Mucosa of stomach (tissue), 1 donor: ENCODE results near the gene VDAC1.
"Not testable (repeated sequence)": the region's sequence is repeated elsewhere in the genome, so short reads cannot be mapped to it uniquely, and the experiment has no call there.

ENCODE experiments used
- H3K27me3 ChIP-seq: one replicate; pipeline ENCODE4 v1.7.0; 2013; ENCODE audit warnings: mild to moderate bottlenecking, low read length; ENCODE audit not compliant: control insufficient read depth, insufficient read depth
- H3K36me3 ChIP-seq: one replicate; pipeline ENCODE4 v1.7.0; 2013; ENCODE audit warnings: low read length; ENCODE audit not compliant: control insufficient read depth, insufficient read depth
- H3K4me1 ChIP-seq: one replicate; pipeline ENCODE4 v1.7.0; 2013; ENCODE audit warnings: mild to moderate bottlenecking, low read length; ENCODE audit not compliant: control insufficient read depth, insufficient read depth
- H3K4me3 ChIP-seq: one replicate; pipeline ENCODE4 v1.7.0; 2013; ENCODE audit warnings: low read length
- H3K9ac ChIP-seq: one replicate; pipeline ENCODE4 v1.7.0; 2013; ENCODE audit warnings: mild to moderate bottlenecking, low read length, moderate library complexity
- H3K9me3 ChIP-seq: one replicate; pipeline ENCODE4 v1.7.0; 2013; ENCODE audit warnings: mild to moderate bottlenecking, low read length, moderate library complexity; ENCODE audit not compliant: control insufficient read depth
- donor health status: Pancreatic carcinoma.

The VDAC1 gene

GRCh38 chr5:133956196-133956595, 48.6 kb downstream of the VDAC1 start:
- not testable (repeated sequence) for H3K9ac ChIP-seq, H3K36me3 ChIP-seq, H3K9me3 ChIP-seq, H3K4me3 ChIP-seq, H3K27me3 ChIP-seq, H3K4me1 ChIP-seq

- H3K9me3 ChIP-seq, result no peaks in the 10 kb centered on the region
- H3K4me3 ChIP-seq, result no peak overlapping the region
- H3K9ac ChIP-seq, result no peak overlapping the region
- H3K27me3 ChIP-seq, result no peaks in the 10 kb centered on the region
- H3K36me3 ChIP-seq, result no peaks in the 10 kb centered on the region
- no peaks in the 10 kb centered on the region for H3K4me1 ChIP-seq
These were observed 51.1 kb downstream of the VDAC1 start for GRCh38 chr5:133953568-133954145.

DNA sequence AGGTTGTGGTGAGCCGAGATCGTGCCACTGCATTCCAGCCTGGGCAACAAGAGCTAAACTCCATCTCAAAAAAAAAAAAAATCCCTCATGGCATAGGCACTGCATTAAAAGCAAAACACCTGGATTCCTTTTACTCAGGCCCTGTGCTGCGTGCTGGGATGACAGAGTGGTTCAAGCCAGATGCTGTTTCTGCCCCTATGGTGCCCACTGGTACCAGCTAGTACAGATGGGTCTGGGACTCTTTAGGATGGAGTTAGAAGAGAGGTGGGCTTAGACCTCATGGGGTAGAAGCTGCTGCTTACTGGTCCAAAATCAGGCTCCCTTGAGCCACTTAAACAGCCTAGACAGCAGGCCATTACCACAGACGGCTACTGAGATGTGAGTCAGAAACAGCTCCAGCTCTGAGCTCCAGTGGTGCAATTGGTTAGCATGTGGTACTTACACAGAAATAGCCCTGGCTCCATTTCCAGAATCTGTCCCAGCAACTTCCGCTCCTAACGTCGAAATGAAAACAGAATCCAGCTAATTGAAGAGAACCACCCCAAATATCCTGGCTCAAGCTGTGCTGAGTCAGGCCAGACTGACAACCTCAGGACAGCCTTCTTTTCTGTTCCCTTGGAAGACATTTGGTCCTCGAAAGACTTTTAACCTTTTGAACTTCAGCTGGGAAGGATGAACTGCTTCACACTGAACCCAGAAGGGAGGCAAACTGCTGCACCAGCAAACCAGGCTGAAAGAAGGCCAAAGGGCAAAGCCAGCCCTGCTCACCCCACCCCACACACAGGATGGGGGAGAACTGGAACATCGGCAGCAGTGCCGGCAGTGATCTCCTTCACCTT, 51.8 kb downstream of the VDAC1 start:
- Histone ChIP-seq H3K9me3 (no peaks in the 10 kb centered on the region), H3K4me3 (no peak overlapping the region), H3K4me1 (no peaks in the 10 kb centered on the region), H3K9ac (no peak overlapping the region), H3K36me3 (no peaks in the 10 kb centered on the region), H3K27me3 (no peaks in the 10 kb centered on the region)

DNA sequence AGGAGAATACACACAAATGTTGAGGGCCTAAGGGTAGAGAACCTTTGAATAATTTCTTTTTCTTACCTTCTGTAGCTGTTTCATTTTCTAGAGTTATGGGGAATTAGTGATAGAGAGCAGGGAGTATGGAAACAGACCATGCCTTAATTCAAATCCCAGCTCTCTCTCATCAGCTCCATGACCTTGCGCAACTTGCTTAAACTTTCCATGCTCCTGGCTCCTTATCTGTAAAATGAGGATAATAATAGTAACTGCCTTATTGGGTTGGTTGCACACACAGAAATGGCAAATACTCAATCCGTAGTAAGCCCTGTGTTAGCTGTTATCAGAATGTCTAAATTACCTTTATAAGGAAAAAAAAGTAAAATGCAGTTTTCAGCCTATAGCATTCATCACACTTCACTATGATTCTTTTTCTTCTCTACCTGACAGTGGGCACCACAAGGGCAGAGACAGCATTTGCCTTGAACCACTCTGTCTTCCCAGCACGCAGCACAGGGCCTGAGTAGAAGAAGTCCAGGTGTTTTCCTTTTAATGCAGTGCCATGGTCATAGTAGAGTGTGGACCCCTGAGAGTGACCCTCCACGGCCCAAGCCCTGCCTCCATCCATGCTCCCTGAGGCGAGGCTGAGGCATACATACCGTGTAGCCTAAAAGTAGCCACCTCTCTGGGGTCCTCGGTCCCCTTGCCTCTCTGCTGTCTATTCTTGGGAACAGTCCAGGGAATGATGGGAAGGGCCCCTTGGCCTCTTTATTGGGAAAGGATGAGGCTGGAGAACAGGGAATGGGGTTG, 53.8 kb downstream of the VDAC1 start:
- Histone ChIP-seq H3K4me3 (no peak overlapping the region), H3K4me1 (no peaks in the 10 kb centered on the region), H3K27me3 (no peaks in the 10 kb centered on the region), H3K9me3 (no peaks in the 10 kb centered on the region), H3K36me3 (no peaks in the 10 kb centered on the region), H3K9ac (no peak overlapping the region)

- Histone ChIP-seq H3K36me3 (no peaks in the 10 kb centered on the region), H3K9ac (no peak overlapping the region), H3K4me1 (peaks cover 8% of the 10 kb centered on the region), H3K9me3 (no peaks in the 10 kb centered on the region), H3K4me3 (no peak overlapping the region), H3K27me3 (no peaks in the 10 kb centered on the region)
These were observed 56.1 kb downstream of the VDAC1 start for GRCh38 chr5:133948721-133949120.

- H3K4me1 ChIP-seq, result peaks cover 19% of the 10 kb centered on the region
- no peaks in the 10 kb centered on the region for H3K36me3 ChIP-seq
- H3K4me3 ChIP-seq, result no peak overlapping the region
- no peaks in the 10 kb centered on the region for H3K9me3 ChIP-seq
- H3K9ac ChIP-seq, result no peak overlapping the region
- no peaks in the 10 kb centered on the region for H3K27me3 ChIP-seq
These were observed 57.3 kb downstream of the VDAC1 start for GRCh38 chr5:133947431-133947841.

- Histone ChIP-seq H3K9ac (no peak overlapping the region), H3K9me3 (no peaks in the 10 kb centered on the region), H3K36me3 (no peaks in the 10 kb centered on the region), H3K4me3 (no peak overlapping the region), H3K27me3 (no peaks in the 10 kb centered on the region), H3K4me1 (peaks cover 19% of the 10 kb centered on the region)
These were observed 59.2 kb downstream of the VDAC1 start for GRCh38 chr5:133945568-133945967.

DNA sequence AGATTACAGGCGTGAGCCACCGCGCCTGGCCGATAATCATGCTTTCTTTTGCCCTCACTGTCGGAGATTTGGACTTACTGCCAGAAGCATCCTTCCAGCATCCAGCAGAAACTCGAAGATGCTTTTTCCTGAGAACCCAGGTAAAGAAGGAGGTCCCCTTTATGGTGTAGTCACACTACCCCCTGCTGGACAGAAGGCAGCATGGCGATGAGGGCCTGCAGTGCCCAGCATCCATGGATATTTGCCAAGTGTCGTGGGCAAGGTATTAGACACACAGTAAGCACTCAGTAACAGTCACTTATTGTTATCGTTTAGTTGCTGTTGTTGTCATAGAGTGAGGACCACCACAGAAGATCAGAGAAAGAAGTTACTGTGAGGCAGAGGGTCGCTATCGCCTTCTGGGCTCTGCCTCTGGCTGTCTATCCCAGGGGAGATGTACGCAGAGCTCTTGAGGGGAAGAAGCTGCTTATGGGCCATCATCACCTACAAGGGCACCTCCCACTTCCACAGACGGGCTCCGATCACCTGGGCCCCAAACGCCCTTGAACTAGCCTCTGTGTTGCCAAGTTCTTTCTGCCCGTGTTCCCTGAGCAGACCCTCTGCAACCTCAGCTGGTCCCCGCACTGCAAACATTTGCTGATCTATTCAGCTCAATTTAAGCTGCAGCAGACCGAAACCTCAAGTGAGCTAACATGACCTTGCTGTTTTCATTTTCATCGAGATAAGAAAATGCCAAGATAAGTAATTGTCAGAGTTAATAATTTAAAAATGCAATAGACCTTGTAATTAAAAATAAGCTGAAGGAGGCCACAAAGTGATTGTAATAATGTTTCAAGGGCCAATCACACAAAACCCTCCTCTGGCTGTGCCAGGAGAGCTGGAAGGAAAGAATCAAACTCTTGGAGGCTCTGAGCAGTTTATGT, 60.3 kb downstream of the VDAC1 start:
- H3K9me3 ChIP-seq, result no peaks in the 10 kb centered on the region
- no peak overlapping the region for H3K9ac ChIP-seq
- H3K27me3 ChIP-seq, result no peaks in the 10 kb centered on the region
- peaks cover 19% of the 10 kb centered on the region for H3K4me1 ChIP-seq
- H3K36me3 ChIP-seq, result no peaks in the 10 kb centered on the region
- H3K4me3 ChIP-seq, result no peak overlapping the region

DNA sequence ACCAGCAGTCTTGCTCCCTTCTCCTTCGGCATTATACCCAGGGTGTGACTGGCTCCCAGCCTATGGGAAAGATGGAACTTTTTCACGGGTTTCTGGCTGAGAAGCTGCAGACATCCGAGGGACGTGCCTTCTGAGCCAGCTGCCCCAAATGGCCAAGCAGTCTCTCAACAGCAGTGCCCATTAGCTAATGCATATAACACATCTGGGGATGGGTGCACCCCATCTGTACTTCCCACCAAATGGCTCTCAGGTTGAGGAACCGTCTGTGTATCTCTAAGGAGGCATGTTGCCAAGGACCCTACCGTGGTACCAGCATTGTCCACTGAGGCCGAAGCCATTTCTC, 61.3 kb downstream of the VDAC1 start:
- H3K4me3 ChIP-seq, result no peak overlapping the region
- H3K9ac ChIP-seq, result no peak overlapping the region
- H3K9me3 ChIP-seq, result no peaks in the 10 kb centered on the region
- H3K36me3 ChIP-seq, result no peaks in the 10 kb centered on the region
- peaks cover 20% of the 10 kb centered on the region for H3K4me1 ChIP-seq
- H3K27me3 ChIP-seq, result no peaks in the 10 kb centered on the region

DNA sequence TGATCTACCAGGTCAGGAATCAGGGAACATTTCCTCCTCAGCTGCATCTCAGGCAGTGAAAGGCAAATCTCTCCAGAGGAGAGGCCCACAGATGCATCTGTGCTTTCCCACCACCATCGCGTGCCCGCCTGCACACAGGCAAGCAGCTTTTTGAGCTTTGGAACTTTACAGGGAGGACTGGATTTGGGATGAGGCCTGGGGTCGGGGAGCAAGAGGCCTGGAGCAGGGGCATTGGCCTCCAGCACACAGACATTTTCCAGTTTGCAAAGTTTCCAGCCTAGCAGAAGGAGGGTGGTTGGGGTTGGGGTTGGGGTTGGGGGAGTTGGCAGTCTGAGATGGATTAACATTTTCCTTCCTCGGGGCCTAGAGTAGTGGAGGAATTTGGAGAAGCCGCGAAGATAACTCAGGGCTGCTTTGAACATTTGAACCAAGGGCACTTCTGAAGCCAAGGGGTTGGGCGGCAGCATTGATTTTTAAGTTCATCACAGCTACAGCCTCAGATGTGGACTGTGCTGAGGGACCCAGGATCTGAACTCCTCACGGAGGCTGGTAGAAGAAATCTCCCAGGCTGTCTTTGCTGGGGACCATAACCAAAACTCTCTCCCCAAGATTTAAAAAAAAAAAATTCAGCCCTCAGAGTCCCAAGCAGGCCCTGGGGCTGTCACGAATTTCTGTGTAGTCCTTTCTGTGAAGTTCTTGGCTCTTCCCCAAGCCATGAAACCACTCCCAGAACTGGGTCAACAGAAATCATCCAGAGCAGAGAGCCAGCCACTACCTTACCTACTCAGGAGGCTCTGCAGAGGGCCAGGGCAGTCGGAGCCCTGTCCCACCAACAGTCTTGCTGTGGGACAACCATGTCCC, 61.9 kb downstream of the VDAC1 start:
- Histone ChIP-seq H3K4me1 (peaks cover 26% of the 10 kb centered on the region), H3K36me3 (no peaks in the 10 kb centered on the region), H3K4me3 (no peak overlapping the region), H3K9me3 (no peaks in the 10 kb centered on the region), H3K9ac (no peak overlapping the region), H3K27me3 (no peaks in the 10 kb centered on the region)
